ENCODE measurements around the gene DGKB. TPM values are rescaled to one million over a fixed set of nuclear protein-coding genes. Genes with fewer than 3 reads are reported as not detected.

DGKB gene
- total RNA-seq, 1 experiment from 2014 or later, result not detected

- no peak overlapping the region for H3K27ac Mint-ChIP-seq (ENCODE audit: low read depth, unreplicated experiment)
- H3K27me3 Mint-ChIP-seq (ENCODE audit: insufficient read depth, unreplicated experiment), result no peaks in the 10 kb centered on the region
- no peak overlapping the region for H3K4me3 Mint-ChIP-seq (ENCODE audit: unreplicated experiment)
- no peak for TF ChIP-seq CTCF (IDR thresholded peaks at IDR 0.05; ENCODE audit: unreplicated experiment)
- CTCF ChIA-PET, result no interaction called here
- no peaks in the 10 kb centered on the region for H3K9me3 Mint-ChIP-seq (ENCODE audit: unreplicated experiment)
- H3K36me3 Mint-ChIP-seq (ENCODE audit: insufficient read depth, unreplicated experiment), result no peaks in the 10 kb centered on the region
- peak; percentile 11 for DNase-seq (ENCODE audit: unreplicated experiment)
- intact Hi-C loops (cut with micrococcal nuclease), result no loop called here
- BruUV-seq (replicated peaks), result no TSS peak
- peaks cover 13% of the 10 kb centered on the region for H3K4me1 Mint-ChIP-seq (ENCODE audit: insufficient read depth, unreplicated experiment)
- POLR2A ChIA-PET, result no interaction called here
These were observed 673.5 kb downstream of the DGKB start for GRCh38 chr7:14229047-14229446.

GRCh38 chr7:14228341-14228740 lies 674.2 kb downstream of the DGKB start:
- intact Hi-C loops (cut with micrococcal nuclease), result no loop called here
- no peak overlapping the region for H3K4me3 Mint-ChIP-seq (ENCODE audit: unreplicated experiment)
- no peak for TF ChIP-seq CTCF (IDR thresholded peaks at IDR 0.05; ENCODE audit: unreplicated experiment)
- no peaks in the 10 kb centered on the region for H3K27me3 Mint-ChIP-seq (ENCODE audit: insufficient read depth, unreplicated experiment)
- ChIA-PET POLR2A (no interaction called here), CTCF (no interaction called here)
- peaks cover 9% of the 10 kb centered on the region for H3K4me1 Mint-ChIP-seq (ENCODE audit: insufficient read depth, unreplicated experiment)
- no peaks in the 10 kb centered on the region for H3K36me3 Mint-ChIP-seq (ENCODE audit: insufficient read depth, unreplicated experiment)
- H3K27ac Mint-ChIP-seq (ENCODE audit: low read depth, unreplicated experiment), result no peak overlapping the region
- DNase-seq (ENCODE audit: unreplicated experiment), result no peak
- no peaks in the 10 kb centered on the region for H3K9me3 Mint-ChIP-seq (ENCODE audit: unreplicated experiment)
- BruUV-seq (replicated peaks), result no TSS peak

GRCh38 chr7:14226126-14226525 lies 676.4 kb downstream of the DGKB start:
- POLR2A ChIA-PET, result interaction anchor here (0.7 kb wide), 1 partner anchor 28 kb away, joined by 3 read pairs; no protein-coding TSS in a partner anchor
- no peaks in the 10 kb centered on the region for H3K9me3 Mint-ChIP-seq (ENCODE audit: unreplicated experiment)

GRCh38 chr7:14219125-14219524 lies 683.4 kb downstream of the DGKB start:
- H3K27me3 Mint-ChIP-seq (ENCODE audit: insufficient read depth, unreplicated experiment), result no peaks in the 10 kb centered on the region
- intact Hi-C loops (cut with micrococcal nuclease), result no loop called here
- H3K4me1 Mint-ChIP-seq (ENCODE audit: insufficient read depth, unreplicated experiment), result peaks cover under 1% of the 10 kb centered on the region
- BruUV-seq (replicated peaks), result no TSS peak
- H3K27ac Mint-ChIP-seq (ENCODE audit: low read depth, unreplicated experiment), result no peak overlapping the region
- ChIA-PET CTCF (interaction anchor here (0.8 kb wide), 1 partner anchor 928 kb away, joined by 5 read pairs; no protein-coding TSS in a partner anchor), POLR2A (no interaction called here)
- TF ChIP-seq CTCF (IDR thresholded peaks at IDR 0.05; ENCODE audit: unreplicated experiment), result no peak
- H3K9me3 Mint-ChIP-seq (ENCODE audit: unreplicated experiment), result no peaks in the 10 kb centered on the region
- DNase-seq (ENCODE audit: unreplicated experiment), result no peak
- no peaks in the 10 kb centered on the region for H3K36me3 Mint-ChIP-seq (ENCODE audit: insufficient read depth, unreplicated experiment)
- no peak overlapping the region for H3K4me3 Mint-ChIP-seq (ENCODE audit: unreplicated experiment)

More at GRCh38 chr7:14226126-14226525, 676.4 kb downstream of the DGKB start:
- Mint-ChIP-seq H3K27me3 (ENCODE audit: insufficient read depth, unreplicated experiment) (no peaks in the 10 kb centered on the region), H3K36me3 (ENCODE audit: insufficient read depth, unreplicated experiment) (no peaks in the 10 kb centered on the region), H3K27ac (ENCODE audit: low read depth, unreplicated experiment) (no peak overlapping the region), H3K4me1 (ENCODE audit: insufficient read depth, unreplicated experiment) (peaks cover 4% of the 10 kb centered on the region), H3K4me3 (ENCODE audit: unreplicated experiment) (no peak overlapping the region)
- CTCF ChIA-PET, result no interaction called here
- DNase-seq (ENCODE audit: unreplicated experiment), result no peak
- TF ChIP-seq CTCF (IDR thresholded peaks at IDR 0.05; ENCODE audit: unreplicated experiment), result no peak
- no TSS peak for BruUV-seq (replicated peaks)
- intact Hi-C loops (cut with micrococcal nuclease), result no loop called here

All from MCF 10A (cell line).